ENCODE results near the gene PGM5. TPM values are rescaled to one million over a fixed set of nuclear protein-coding genes. Genes with fewer than 3 reads are reported as not detected.

Gene PGM5
- total RNA-seq, 1 experiment from 2014 or later = 75.5 TPM

GRCh38 chr9:68555437-68556150 is 199.2 kb downstream of the PGM5 start:
- Histone ChIP-seq H3K36me3 (ENCODE audit: low read depth, low read length) (no peaks in the 10 kb centered on the region), H3K27me3 (ENCODE audit: low read length) (no peaks in the 10 kb centered on the region), H3K9me2 (replicated peaks; ENCODE audit: low read length) (no peaks in the 10 kb centered on the region), H3K79me2 (ENCODE audit: low read length) (no peaks in the 10 kb centered on the region), H3K4me1 (ENCODE audit: insufficient read depth, low read length) (peaks cover 41% of the 10 kb centered on the region), H4K20me1 (ENCODE audit: low read length) (no peaks in the 10 kb centered on the region), H3K9ac (ENCODE audit: low read length) (no peak overlapping the region), H3F3A (ENCODE audit: low read length, unreplicated experiment) (peaks cover 6% of the 10 kb centered on the region), H3K4me2 (ENCODE audit: low read length) (no peak overlapping the region), H2AFZ (ENCODE audit: low read length) (no peak overlapping the region), H3K9me3 (ENCODE audit: low read length) (no peaks in the 10 kb centered on the region), H3K27ac (ENCODE audit: low read length) (no peak overlapping the region), H3K4me3 (ENCODE audit: low read length) (no peak overlapping the region)
- ChIA-PET POLR2A (ENCODE audit: unreplicated experiment) (no interaction called here), CTCF (no interaction called here)
- DNase-seq (no peak), ATAC-seq (no peak)
- BruUV-seq (replicated peaks) = no TSS peak
- intact Hi-C loops (cut with micrococcal nuclease) = loop anchor here (10.0 kb wide), 1 partner anchor 51 kb away; no protein-coding TSS in a partner anchor
- TF ChIP-seq EZH2phosphoT487 (IDR thresholded peaks at IDR 0.05; ENCODE audit: borderline replicate concordance, low read length) = no peak
- no peak for TF ChIP-seq EZH2 (IDR thresholded peaks at IDR 0.05; ENCODE audit: low read length, unreplicated experiment)
- no peak for TF ChIP-seq CTCF (conservative IDR thresholded peaks at IDR 0.05; ENCODE audit: low read depth, low read length)

GRCh38 chr9:68558545-68558944 is 202.1 kb downstream of the PGM5 start:
- H3K27me3 ChIP-seq (ENCODE audit: low read length) = no peaks in the 10 kb centered on the region
- H3F3A ChIP-seq (ENCODE audit: low read length, unreplicated experiment) = no peaks in the 10 kb centered on the region
- CTCF ChIA-PET = no interaction called here
- H3K9ac ChIP-seq (ENCODE audit: low read length) = no peak overlapping the region
- intact Hi-C loops (cut with micrococcal nuclease) = loop anchor here (10.0 kb wide), 1 partner anchor 54 kb away; no protein-coding TSS in a partner anchor
- POLR2A ChIA-PET (ENCODE audit: unreplicated experiment) = no interaction called here
- no peak overlapping the region for H3K4me2 ChIP-seq (ENCODE audit: low read length)
- no peak overlapping the region for H3K4me3 ChIP-seq (ENCODE audit: low read length)
- no peaks in the 10 kb centered on the region for H4K20me1 ChIP-seq (ENCODE audit: low read length)
- TF ChIP-seq EZH2phosphoT487 (IDR thresholded peaks at IDR 0.05; ENCODE audit: borderline replicate concordance, low read length) = no peak
- TF ChIP-seq CTCF (conservative IDR thresholded peaks at IDR 0.05; ENCODE audit: low read depth, low read length) = no peak
- no peak for TF ChIP-seq EZH2 (IDR thresholded peaks at IDR 0.05; ENCODE audit: low read length, unreplicated experiment)
- no peaks in the 10 kb centered on the region for H3K79me2 ChIP-seq (ENCODE audit: low read length)
- H3K9me2 ChIP-seq (replicated peaks; ENCODE audit: low read length) = no peaks in the 10 kb centered on the region
- ATAC-seq (no peak), DNase-seq (no peak)
- no peak overlapping the region for H3K27ac ChIP-seq (ENCODE audit: low read length)
- H3K9me3 ChIP-seq (ENCODE audit: low read length) = no peaks in the 10 kb centered on the region
- BruUV-seq (replicated peaks) = no TSS peak
- peaks cover 11% of the 10 kb centered on the region for H3K4me1 ChIP-seq (ENCODE audit: insufficient read depth, low read length)
- no peak overlapping the region for H2AFZ ChIP-seq (ENCODE audit: low read length)
- H3K36me3 ChIP-seq (ENCODE audit: low read depth, low read length) = no peaks in the 10 kb centered on the region

GRCh38 chr9:68560071-68560844 is 203.8 kb downstream of the PGM5 start:
- no peak for TF ChIP-seq EZH2phosphoT487 (IDR thresholded peaks at IDR 0.05; ENCODE audit: borderline replicate concordance, low read length)
- peak; percentile 51 for TF ChIP-seq CTCF (conservative IDR thresholded peaks at IDR 0.05; ENCODE audit: low read depth, low read length)
- TF ChIP-seq EZH2 (IDR thresholded peaks at IDR 0.05; ENCODE audit: low read length, unreplicated experiment) = no peak
- no peak overlapping the region for H3K9ac ChIP-seq (ENCODE audit: low read length)
- DNase-seq (peak; percentile 36), ATAC-seq (no peak)
- no peaks in the 10 kb centered on the region for H3K9me2 ChIP-seq (replicated peaks; ENCODE audit: low read length)
- no peaks in the 10 kb centered on the region for H3K27me3 ChIP-seq (ENCODE audit: low read length)
- ChIA-PET POLR2A (ENCODE audit: unreplicated experiment) (no interaction called here), CTCF (no interaction called here)
- H2AFZ ChIP-seq (ENCODE audit: low read length) = no peak overlapping the region
- H3K9me3 ChIP-seq (ENCODE audit: low read length) = no peaks in the 10 kb centered on the region
- H3K36me3 ChIP-seq (ENCODE audit: low read depth, low read length) = no peaks in the 10 kb centered on the region
- no peak overlapping the region for H3K4me3 ChIP-seq (ENCODE audit: low read length)
- H3K79me2 ChIP-seq (ENCODE audit: low read length) = no peaks in the 10 kb centered on the region
- intact Hi-C loops (cut with micrococcal nuclease) = no loop called here
- H4K20me1 ChIP-seq (ENCODE audit: low read length) = no peaks in the 10 kb centered on the region
- no peaks in the 10 kb centered on the region for H3F3A ChIP-seq (ENCODE audit: low read length, unreplicated experiment)
- no peak overlapping the region for H3K27ac ChIP-seq (ENCODE audit: low read length)
- no TSS peak for BruUV-seq (replicated peaks)
- H3K4me1 ChIP-seq (ENCODE audit: insufficient read depth, low read length) = no peaks in the 10 kb centered on the region; the same call in 1 of the 2 replicates
- no peak overlapping the region for H3K4me2 ChIP-seq (ENCODE audit: low read length)

Data from PC-3 (cell line).